HG03280 (cell line): ENCODE data around the gene FNDC4.
A peak's percentile ranks its signal among the peaks of the same experiment; 100 is the strongest.

Experiments used
- ATAC-seq: cut with Tn5 transposase; IDR thresholded peaks from one replicate; pipeline ENCODE4 v1.9.1; 2021; ENCODE audit warnings: mild to moderate bottlenecking, moderate library complexity; ENCODE audit not compliant: unreplicated experiment

The FNDC4 gene

DNA sequence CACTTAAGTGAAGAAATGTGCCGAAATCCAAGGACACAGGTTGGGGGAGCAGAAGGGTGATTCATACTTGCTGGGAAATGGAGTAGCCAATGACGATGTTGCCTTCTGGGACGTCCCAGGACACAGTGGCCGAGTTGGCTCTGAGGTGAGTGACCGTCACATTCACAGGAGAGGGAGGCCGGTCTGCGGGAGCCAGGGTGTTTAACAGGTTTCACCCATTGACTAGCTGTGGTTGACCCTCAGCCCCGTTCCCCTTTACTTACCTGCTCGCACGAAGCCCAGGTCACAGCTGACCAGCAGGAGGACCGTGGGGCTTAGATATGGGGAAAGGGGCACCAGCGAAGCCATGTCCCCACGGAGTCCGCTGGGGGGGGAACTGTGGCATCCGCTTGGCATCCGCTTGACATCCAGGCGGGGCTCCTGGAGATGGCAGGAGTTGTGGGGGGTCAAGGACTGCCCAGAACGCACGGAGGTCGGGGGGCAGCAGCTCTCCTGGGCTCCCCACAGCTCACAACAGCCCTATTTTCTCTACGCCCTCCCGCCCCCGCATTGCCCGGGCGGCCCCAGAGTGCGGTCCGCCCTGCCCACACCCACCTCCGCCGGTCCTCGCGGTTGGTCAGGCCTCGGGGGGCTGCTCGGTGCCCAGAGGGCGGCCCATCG, 586 bp downstream of the FNDC4 start:
- no peak for ATAC-seq

DNA sequence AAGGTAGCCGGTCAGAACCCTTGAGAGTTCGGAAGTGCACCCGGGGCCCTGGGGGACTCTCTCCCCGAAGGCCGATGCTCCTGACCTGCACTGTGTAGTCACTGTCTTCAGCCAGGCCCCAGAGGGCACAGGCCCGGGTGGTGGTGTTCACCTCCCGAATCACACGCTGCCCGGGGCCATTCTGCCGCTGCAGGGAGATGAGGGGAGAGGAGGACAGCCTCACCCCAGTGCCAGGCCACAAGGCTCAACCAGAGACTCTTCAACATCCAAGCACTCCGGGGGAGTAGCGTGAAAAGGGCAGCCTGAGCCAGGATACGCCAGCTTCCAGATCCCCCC, 1.1 kb downstream of the FNDC4 start:
- no peak for ATAC-seq

DNA sequence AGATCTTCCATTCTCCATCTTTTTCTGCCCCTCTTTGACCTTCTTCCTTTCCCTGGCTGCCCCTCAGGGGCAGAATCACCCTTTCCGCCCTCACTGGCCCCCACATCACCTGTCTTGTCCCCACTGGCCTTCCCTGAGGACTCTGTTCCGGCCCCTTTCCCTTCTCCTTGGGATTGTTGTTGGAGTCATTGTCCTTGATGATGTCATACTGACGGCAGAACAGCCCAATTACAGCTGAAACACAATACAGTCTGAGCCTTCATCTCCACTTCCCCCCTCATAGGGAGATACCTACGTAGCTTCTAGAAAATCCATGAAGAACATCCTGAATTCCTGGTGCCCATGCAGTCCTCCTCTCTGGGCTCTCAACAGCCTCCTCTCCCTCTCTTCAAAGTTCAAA, 2.4 kb downstream of the FNDC4 start:
- no peak for ATAC-seq

DNA sequence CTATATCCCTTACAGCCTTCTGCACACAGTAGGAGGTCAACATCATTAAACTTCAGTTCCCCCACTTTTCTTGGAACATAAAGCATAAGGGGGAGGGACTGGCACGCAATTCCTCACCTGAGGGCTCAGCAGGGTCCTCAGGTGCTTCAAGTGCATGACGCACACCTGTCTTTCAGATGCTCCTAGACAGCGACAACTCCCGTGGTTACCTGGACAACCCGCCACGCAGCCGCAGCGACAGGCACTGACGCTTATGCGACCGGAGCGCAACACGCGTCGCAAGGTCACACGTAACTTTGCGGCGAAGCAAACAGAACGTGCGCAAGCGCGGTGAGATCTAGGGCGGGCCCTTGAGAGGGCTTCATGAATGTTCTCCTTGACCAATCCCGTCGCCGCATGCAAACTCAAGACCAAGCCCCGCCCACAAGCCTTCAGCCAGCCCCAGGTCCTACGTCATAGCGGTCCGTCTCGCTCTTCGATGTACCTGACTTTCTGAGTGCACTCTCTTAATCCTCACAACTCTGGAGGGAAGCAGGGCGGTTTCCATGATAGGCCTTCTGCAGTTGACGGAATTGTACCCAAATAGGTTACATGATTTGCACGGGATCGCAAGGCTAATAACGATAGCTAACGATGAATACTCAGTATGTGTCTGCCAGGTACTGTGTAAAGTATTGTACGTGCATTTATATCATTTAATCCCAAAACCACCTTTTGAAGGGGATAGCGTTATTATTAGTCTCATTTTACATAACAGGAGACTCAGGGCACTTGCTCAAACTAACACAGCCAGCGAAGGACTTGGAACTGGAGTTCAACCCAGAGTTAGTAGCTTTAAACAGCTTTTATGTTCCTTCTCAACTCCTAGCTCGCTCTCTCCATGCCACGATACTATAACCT, 5.3 kb downstream of the FNDC4 start, which contains the start of gene IFT172:
IFT172 (minus strand) TSS at position 246 of the 900 bp plus-strand sequence; CDS start at position 156, 90 bp downstream.
- peak; percentile 96 for ATAC-seq

DNA sequence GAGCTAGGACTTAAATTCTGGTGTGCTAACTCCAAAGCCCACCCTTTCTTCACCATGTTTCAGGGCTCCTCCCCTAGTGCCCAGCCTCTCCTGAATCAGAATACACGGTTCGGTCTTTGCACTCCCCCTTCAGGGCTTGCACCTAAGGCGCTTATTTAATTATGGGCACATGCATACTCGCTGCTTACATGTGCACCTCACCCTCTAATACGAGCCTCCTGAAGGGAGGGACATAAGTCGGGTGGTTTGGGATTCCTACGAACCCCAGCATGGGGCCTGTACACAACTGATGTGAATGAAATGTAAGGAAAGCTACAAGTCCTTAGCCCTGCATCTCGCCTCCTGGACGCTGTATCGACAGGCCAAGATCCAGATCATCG, 5.9 kb downstream of the FNDC4 start:
- ATAC-seq: no peak

DNA sequence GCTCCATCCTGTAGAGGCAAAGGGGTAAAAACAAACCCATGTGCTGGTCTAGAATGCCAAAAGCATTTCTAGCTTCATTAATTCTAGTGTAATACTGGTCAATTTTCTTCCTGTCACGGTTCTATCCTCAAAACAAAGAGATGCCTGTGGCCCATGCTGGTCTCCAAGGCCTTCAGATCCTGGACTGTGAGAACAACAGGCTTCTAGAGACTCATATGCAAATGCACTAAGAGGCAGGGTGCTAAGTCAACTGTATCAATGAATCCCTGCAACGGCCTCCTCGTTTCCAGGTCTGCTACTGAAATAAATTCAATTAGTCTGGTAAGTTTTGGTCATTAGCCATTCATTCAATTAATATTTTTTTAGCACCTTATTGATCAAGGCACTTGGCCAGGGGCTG, 9.5 kb downstream of the FNDC4 start:
- no peak for ATAC-seq

DNA sequence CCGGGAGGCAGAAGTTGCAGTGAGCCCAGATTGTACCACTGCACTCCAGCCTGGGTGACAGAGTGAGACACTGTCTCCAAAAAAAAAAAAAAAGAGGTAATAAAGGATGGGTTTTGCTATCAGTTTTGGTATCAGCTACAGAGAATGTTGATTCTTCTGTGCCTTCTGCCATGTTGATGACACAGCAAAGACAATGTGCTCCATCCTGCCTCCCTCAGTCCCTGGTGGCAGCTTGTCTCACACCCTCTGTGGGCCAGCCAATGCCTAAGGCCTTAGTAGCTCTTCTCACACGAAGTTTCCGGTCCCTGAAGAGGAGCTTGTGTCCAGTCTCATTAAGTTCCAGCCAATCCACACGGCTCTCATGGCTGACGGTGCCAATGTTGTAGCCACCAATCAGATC, 23.0 kb downstream of the FNDC4 start:
- ATAC-seq: no peak

DNA sequence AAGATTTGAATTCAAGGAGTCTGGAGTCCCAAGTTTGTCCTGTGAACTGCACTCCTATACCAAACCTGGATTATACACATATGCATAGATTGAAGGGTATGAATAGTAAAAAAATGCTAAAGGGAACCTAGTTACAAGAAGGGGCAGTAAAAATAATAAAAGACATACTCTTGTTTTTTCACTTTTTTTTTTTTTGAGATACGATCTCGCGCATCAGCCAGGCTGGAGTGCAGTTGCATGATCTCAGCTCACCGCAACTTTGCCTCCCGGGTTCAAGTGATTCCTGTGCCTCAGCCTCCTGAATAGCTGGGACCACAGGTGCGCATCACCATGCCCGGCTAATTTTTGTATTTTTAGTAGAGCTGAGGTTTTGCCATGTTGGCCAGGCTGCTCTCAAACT, 30.6 kb downstream of the FNDC4 start:
- ATAC-seq: no peak

DNA sequence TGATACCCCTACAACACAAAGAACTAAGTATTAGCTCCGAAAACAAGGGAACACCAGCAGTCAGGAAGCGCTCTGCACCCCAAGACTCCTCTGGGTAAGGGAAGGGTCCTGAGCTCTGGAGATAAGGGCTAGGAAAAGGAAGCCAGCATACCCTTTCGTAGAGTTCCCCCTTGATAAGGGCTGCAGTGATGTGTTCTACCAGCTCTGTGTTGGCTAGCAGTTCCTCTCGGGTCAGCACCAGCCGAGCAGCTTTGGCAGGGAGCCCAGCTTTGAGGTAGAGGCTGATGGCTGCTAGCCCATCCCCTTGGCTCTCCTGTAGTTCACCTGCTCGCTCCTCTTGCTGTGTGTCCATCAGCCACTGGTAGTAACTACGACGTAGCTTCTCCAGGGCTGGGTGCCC, 33.9 kb downstream of the FNDC4 start:
- ATAC-seq: no peak

DNA sequence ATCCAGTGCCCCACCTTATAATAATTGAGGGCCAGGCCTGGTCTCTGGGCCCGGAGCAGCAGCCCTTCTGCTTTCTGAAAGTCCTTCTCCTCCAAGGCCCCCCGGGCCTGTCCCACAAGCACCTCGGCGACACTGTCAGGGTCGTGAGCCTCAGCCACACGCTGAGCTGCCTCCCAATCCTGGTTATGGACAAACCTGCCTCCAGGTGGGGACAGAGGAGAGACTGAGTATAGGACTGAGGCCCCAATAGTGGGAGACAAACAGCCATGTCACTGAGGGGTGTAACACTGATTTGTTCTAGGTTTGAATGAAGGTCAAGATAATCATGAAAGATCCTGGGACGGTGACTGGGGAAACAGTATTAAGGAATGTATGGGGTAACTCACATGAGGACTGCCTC, 41.0 kb downstream of the FNDC4 start:
- ATAC-seq: no peak

DNA sequence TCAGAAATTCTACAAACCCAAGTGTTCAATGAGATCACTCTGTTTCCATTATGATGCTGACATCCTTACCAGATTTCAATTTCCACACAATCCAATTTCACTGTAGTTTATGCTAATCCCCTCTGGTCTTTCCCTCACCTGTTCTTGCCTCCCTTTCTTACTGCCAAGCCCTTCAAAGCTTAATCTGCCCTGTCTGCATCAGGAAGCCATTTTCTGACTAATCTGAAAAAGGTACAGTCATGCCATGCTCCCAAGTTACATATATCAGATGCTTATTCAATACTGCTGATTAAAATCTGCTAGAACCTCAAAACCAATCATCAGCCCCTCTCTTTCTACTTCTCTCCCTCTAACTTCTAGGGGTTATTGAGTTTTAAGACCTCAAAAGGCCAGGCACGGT, 43.9 kb downstream of the FNDC4 start:
- ATAC-seq: no peak

DNA sequence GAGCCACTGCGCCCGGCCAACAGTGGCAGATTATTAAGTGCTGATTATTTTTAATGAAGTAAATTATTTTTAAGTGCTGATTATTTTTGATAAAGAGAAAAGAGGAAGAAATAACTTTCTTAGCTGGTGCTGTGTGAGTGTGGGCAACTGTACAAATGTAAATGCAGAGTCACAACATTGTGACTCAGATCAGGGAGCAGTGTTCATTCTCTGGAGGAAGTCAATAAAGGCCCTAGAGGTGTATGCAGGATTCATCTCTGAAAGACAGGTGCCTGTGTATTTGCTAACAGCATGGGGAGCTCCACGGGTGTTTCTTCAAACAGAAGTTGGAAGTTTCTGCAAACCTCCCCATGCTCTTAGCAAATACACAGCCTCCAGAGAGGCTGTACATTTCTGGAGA, 46.6 kb downstream of the FNDC4 start:
- ATAC-seq: no peak

DNA sequence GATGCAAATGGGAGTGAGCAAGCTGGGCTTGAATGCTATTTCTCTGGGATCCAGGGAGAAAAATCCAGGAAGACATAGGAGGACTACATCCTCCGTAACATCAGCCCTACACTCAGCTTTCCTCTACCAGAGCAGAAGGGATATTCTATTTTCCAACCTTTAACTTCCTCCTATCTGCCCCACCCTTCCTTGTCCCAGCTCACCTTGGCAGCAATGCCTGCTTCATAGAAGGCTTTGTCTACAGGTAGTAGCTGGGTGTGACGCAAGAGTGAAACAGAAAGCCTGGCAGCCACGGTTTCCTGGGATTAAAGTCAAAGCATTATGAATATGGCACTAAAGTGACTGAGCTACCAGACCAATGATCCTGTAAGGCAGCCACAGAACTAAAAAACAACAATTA, 48.9 kb downstream of the FNDC4 start:
- ATAC-seq: no peak

DNA sequence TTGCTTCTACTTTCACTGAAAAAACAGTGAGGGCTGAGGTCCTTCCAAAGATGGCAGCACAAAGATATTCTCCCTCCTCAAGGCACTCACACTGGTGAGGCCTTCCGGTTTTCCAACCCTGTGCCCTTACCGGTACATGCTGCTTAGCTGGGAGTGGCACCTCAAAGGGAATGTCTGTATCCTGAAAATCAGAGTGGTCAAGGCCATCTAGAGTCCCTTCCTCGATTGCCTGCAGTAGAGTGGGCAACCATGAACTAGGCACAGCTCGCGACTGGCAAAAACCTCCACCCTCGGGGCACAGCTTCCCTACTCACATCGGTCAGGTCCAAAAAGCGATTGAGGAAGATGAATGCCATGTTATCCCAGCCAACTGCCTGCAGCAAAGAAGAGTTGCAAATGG, 49.4 kb downstream of the FNDC4 start:
- ATAC-seq: no peak

DNA sequence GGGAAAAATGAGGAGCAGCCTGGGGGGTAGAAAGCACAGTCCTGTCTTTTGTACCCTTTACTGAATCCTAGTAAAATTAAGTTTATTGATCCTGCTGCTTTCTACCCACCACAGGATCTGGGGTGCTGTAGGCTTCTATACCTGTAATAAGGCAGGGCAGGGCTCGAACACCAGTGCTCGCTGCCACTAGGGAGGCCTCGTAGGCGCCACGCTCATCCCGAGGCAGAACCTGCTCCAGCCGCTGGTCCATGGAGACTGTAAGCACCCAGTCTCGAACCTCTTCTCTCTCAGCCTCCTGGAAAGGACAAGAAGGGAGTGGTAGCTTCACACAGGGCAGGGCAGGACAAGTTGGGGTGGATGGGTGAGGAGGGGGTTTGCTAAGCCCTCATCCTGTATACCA, 49.8 kb downstream of the FNDC4 start:
- no peak for ATAC-seq

DNA sequence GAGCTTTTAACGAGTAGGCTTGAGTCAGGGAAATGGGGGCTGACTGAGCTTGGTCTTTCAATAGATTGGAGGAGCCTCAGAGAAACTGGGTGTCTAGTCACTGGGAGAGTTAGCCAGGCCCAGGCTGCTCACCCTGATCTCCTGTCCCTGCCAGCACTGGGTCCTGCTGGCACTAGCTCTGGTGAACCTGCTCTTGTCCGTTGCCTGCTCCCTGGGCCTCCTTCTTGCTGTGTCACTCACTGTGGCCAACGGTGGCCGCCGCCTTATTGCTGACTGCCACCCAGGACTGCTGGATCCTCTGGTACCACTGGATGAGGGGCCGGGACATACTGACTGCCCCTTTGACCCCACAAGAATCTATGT, 52.1 kb downstream of the FNDC4 start:
- no peak for ATAC-seq

DNA sequence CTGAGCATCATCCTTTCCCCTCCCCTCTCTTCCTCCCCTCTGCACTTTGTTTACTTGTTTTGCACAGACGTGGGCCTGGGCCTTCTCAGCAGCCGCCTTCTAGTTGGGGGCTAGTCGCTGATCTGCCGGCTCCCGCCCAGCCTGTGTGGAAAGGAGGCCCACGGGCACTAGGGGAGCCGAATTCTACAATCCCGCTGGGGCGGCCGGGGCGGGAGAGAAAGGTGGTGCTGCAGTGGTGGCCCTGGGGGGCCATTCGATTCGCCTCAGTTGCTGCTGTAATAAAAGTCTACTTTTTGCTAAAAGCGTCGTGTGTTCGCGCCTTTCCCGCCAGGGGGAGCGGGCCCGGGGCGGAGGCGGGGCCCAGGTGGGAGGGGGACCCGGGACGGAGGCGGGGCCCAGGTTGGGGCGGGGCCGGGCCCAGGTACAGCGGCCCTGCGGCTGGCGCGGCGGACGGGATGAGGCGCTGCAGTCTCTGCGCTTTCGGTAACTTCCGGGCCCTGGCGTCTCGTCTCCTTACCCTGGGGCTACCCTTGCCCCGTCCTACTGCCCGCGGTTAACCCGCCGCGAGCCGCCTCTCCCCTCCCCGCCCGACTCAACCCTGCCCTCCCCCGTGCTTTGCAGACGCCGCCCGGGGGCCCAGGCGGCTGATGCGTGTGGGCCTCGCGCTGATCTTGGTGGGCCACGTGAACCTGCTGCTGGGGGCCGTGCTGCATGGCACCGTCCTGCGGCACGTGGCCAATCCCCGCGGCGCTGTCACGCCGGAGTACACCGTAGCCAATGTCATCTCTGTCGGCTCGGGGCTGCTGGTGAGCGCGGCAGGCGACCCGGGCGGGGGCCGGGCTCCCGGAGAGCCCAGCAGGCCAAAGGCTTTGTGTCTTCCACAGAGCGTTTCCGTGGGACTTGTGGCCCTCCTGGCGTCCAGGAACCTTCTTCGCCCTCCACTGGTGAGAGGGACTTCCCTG, 52.8 kb downstream of the FNDC4 start, which contains the start of gene KRTCAP3:
KRTCAP3 (plus strand) TSS at position 424 of the 962 bp plus-strand sequence; CDS start at position 456, 32 bp downstream.
- ATAC-seq: no peak
